Glomerular visceral epithelial cell (primary cell): ENCODE data around the gene LMNTD2.

Experiments
- DNase-seq: peaks from one replicate; pipeline ENCODE4 v3.0.0-alpha.2; 2016; ENCODE audit errors: extremely low spot score

Gene LMNTD2

DNA sequence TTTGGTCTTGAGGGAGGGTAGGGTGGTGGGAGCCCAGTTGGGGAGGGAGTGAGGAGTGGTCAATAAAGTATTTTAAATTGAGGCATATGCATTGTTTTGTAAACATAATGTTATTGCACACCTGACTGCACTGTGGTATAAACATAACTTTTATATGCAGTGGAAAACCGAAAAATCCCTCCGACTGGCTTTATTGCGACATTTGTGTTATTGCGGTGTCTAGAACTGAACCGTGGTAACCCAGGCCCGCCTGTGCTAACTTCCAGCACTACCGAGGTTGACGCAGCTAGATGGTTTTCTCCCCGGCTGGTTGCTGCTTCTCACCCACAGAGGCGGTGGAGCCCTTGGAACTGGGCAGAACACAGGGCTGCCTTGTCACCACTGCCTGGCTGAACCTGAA, 45.9 kb downstream of the LMNTD2 start:
- no peak for DNase-seq

DNA sequence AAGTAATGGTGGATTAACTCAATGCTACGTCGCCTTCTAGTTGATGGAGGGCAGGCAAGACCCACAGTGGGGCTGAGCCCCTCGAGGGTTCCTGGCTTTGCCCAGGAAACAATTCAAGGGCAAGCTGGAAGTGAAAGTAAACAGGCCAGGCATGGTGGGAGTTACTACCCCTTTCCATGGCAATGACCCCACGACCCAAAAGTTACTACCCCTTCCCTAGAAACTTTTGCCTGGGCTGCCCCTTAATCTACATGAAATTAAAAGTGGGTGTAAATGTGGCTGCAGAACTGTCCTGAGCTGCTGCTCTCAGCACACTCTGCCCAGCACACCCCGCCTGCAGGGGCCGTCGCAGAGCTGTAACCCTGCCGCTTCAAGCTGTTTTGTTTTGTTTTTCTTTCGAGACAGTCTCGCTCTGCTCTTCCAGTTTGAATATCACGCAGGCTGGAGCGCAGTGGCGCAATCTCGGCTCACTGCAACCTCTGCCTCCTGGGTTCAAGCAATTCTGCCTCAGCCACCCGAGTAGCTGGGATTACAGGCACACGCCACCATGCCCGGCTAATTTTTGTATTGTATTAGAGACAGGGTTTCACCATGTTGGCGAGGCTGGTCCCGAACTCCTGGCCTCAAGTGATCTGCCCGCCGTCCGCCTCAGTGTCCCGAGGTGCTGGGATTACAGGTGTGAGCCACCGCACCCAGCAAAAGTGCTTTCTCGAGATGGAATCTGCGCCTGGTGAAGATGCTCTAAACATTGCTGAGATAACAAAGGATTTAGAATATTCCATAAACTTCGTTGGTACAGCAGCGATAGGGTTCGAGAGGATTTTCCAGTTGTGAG, 47.6 kb downstream of the LMNTD2 start:
- no peak for DNase-seq

DNA sequence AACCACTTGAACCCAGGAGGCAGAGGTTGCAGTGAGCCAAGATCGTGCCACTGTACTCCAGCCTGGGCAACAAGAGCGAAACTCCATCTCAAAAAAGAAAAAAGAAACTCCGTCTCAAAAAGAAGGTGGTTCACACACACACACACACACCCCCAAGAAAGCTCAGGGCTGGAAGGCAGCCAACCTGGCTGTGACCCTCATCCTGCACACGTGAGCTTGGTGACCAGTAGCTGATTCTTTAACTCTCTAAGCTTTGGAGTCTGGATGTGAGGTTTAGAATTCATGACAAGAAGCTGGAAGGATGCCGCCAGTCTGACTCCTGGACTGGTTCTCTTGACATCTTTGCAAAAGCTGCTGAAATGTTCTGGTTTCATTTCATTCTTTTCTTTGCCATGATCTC, 51.6 kb downstream of the LMNTD2 start:
- no peak for DNase-seq

DNA sequence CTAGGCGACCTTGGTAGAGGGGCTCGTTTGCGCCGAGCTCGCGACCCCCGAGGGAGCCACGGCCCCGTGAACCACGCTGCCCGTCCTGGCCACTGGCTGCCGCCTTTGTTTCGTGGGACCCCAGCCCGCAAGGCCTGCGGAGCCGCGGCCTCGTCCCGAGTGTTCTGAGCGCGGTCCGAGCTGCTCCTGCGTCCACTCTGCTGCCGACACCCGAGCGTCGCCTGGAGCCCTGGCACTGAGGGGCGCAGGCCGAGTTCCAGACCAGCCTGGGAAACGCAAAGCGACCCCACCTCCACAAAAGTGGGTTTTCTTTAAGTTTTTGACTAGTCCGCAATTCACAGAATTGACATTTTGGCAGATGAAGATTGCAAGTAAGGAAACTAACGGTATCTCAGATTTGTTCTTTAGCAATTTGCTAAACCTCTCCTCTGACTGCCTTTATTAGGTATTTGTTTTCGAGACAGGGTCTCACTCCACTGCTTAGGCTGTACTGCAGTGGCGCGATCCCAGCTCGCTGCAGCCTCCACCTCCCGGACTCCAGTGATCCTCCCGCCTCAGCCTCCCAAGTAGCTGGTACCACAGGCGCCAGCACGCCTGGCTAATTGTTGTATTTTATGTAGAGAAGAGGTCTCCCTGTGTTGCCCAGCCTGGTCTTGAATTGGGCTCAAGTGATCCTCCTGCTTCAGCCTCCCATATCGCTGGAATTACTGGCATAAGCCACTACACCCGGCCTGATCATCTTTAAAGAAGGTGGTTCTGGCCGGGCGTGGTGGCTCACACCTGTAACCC, 52.6 kb downstream of the LMNTD2 start:
- DNase-seq, result no peak

DNA sequence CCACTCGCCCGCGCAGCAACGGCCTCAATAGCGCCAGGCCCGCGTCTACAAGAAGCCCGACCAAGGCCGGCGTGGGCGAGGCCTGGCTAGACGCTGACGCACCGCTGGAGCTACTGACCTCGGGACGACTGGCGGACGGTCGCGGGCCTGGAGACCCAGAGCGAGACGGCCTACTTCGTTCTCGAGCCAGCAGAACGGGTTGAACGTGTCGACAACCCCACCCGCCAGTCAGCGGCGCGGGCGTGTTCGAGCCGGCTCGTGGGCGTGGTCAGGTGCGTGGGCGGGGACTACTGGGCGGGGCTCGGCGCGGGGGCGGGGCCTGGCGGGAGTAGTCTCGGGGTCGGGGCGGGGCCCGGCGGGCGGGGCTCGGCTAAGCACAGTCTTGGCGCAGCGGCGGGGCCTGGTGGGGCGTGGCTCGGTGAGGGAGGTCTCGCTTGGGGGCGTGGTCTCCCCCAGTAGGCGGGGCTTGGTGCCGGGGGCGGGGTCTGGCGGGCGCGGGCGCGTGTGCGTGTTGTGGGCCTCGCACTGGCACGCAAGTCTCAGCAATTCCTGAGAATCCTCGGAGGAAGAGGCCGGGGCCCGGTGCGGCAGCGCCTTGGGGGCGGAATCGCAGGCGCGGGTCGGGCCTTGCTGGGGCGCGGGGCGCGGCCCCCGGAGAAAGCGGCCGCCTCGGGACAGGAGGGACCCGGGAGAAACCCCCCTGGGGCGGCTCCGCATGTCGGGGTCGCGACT, 53.4 kb downstream of the LMNTD2 start, which contains the start of gene RNH1:
RNH1 (minus strand) TSS at position 248 of the 732 bp plus-strand sequence. CDS start 5,080 bp downstream, outside the sequence.
- DNase-seq, result peak; percentile 96

DNA sequence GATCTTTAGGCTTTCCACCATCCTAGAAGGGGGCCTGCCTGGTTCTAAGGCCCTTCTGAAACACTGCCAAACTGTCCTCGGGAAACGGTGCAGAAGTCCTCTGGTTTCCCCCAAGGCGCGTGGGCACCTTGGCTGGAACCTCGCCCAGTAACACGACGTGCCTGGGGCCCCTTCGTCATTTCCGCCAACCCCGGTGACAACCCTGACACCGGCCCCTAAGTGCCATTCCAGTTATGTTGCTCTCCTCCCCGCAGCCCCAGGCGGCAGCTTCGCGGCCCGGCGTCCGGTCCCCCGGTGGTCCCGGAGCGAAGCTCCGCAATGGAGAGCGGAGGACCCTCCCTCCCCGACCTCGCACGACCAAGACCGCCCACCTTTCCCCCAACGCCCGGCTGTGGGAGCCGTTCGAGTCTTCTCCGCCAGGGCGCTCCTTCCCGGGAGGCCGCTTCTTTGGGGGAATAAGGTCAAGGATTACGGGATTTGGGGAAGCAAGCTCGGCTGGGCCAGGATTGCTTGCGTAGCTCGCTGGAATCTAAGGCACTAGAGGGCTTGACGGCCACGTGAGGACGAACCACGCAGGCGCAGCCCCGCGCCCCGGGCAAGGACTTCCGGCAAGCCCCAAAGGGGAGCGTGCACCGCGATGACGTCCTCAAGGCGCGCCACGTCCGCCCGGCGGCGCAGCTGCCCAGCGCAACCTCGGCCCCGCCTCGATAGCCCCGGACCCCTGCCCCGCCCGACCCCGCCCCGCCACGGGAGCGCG, 54.1 kb downstream of the LMNTD2 start:
- peak; percentile 96 for DNase-seq

DNA sequence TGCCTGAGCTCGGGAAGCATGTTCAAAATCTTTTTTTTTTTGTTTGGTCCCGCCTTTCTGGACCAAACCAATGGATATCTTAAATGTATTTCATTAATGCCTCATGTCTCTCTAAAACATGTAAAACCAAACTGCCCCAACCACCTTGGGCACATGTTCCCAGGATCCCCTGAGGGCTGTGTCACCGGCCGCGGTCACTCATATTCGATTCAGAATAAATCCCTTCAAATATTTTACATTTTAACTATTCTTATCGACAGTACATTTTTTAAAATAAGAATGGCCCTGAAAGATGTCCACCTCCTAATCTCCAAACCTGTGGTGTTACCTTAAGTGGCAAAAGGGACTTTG, 55.6 kb downstream of the LMNTD2 start:
- no peak for DNase-seq
